MM.1S (cell line): Measurements from ENCODE around the gene CST4.

Experiments
- DNase-seq: peaks from one replicate; pipeline ENCODE4 v3.0.0-alpha.2; 2015
- H2AFZ ChIP-seq: fragments of 300-600 bp; sonication (generic); 2 replicates; pipeline ENCODE4 v1.6.0; 2016; ENCODE audit warnings: antibody characterized with exemption, low read length
- H3F3A ChIP-seq: fragments of 300-600 bp; sonication (generic); 2 replicates; pipeline ENCODE4 v1.6.1; 2016; ENCODE audit warnings: mild to moderate bottlenecking, antibody characterized with exemption, low read length, moderate library complexity, mixed read lengths; ENCODE audit not compliant: insufficient read depth
- H3K27ac ChIP-seq: fragments of 300-600 bp; sonication (generic); 2 replicates; pipeline ENCODE4 v1.5.1; 2016; ENCODE audit warnings: mild to moderate bottlenecking, low read length
- H3K27me3 ChIP-seq: fragments of 300-600 bp; sonication (generic); replicated peaks from 2 replicates; pipeline ENCODE4 v1.6.0; 2016; ENCODE audit warnings: low read length; ENCODE audit not compliant: insufficient read depth
- H3K36me3 ChIP-seq: fragments of 300-600 bp; sonication (generic); replicated peaks from 2 replicates; pipeline ENCODE4 v1.6.1; 2016; ENCODE audit warnings: mild to moderate bottlenecking, low read length, mixed read lengths; ENCODE audit not compliant: insufficient read depth
- H3K4me1 ChIP-seq: fragments of 300-600 bp; sonication (generic); 2 replicates; pipeline ENCODE4 v1.6.1; 2016; ENCODE audit warnings: low read length, mixed read lengths
- H3K4me2 ChIP-seq: fragments of 300-600 bp; sonication (generic); 2 replicates; pipeline ENCODE4 v1.6.0; 2016; ENCODE audit warnings: low read depth, low read length
- H3K4me3 ChIP-seq: fragments of 300-600 bp; sonication (generic); 2 replicates; pipeline ENCODE4 v1.5.1; 2016; ENCODE audit warnings: low read length, mixed read lengths
- H3K79me2 ChIP-seq: fragments of 300-600 bp; sonication (generic); 2 replicates; pipeline ENCODE4 v1.6.1; 2016; ENCODE audit warnings: mixed run types, low read length, mixed read lengths
- H3K9ac ChIP-seq: fragments of 300-600 bp; sonication (generic); 2 replicates; pipeline ENCODE4 v1.6.1; 2016; ENCODE audit warnings: low read length, mixed read lengths
- H3K9me2 ChIP-seq: fragments of 300-600 bp; sonication (generic); replicated peaks from 2 replicates; pipeline ENCODE4 v1.6.1; 2016; ENCODE audit warnings: mild to moderate bottlenecking, low read length, mixed read lengths; ENCODE audit not compliant: insufficient read depth
- H3K9me3 ChIP-seq: fragments of 300-600 bp; sonication (generic); replicated peaks from 2 replicates; pipeline ENCODE4 v1.6.1; 2016; ENCODE audit warnings: mild to moderate bottlenecking, low read length, mixed read lengths; ENCODE audit not compliant: insufficient read depth
- H4K20me1 ChIP-seq: fragments of 300-600 bp; sonication (generic); 2 replicates; pipeline ENCODE4 v1.6.1; 2016; ENCODE audit warnings: mild to moderate bottlenecking, low read length, moderate library complexity, mixed read lengths; ENCODE audit not compliant: insufficient read depth
- CTCF ChIP-seq: fragments of 300-600 bp; sonication (generic); IDR thresholded peaks from 2 replicates; pipeline ENCODE4 v1.5.1; 2016; ENCODE audit warnings: antibody characterized with exemption, low read length, mixed read lengths
- EZH2 ChIP-seq: fragments of 300-600 bp; sonication (generic); optimal IDR thresholded peaks from 2 replicates; pipeline ENCODE3; 2017; ENCODE audit warnings: low read depth, mild to moderate bottlenecking, antibody characterized with exemption, low read length, mixed read lengths
- EZH2phosphoT487 ChIP-seq: fragments of 300-600 bp; sonication (generic); IDR thresholded peaks from 2 replicates; pipeline ENCODE4 v1.6.1; 2018; ENCODE audit warnings: antibody characterized with exemption, low read length

Gene CST4

GRCh38 chr20:23653400-23653938 is 35.4 kb downstream of the CST4 start:
- no peak overlapping the region for H2AFZ ChIP-seq
- H3K27me3 ChIP-seq = no peaks in the 10 kb centered on the region
- no peaks in the 10 kb centered on the region for H3K4me1 ChIP-seq
- H3K4me2 ChIP-seq = no peak overlapping the region
- no peaks in the 10 kb centered on the region for H3K9me2 ChIP-seq
- no peaks in the 10 kb centered on the region for H3F3A ChIP-seq
- H3K4me3 ChIP-seq = no peak overlapping the region
- H3K36me3 ChIP-seq = no peaks in the 10 kb centered on the region
- no peak overlapping the region for H3K9ac ChIP-seq
- TF ChIP-seq EZH2phosphoT487 (no peak), CTCF (no peak), EZH2 (no peak)
- H4K20me1 ChIP-seq = no peaks in the 10 kb centered on the region
- no peak for DNase-seq
- H3K27ac ChIP-seq = no peak overlapping the region
- no peaks in the 10 kb centered on the region for H3K9me3 ChIP-seq
- H3K79me2 ChIP-seq = no peaks in the 10 kb centered on the region

- Histone ChIP-seq H3K4me2 (no peak overlapping the region), H3K36me3 (no peaks in the 10 kb centered on the region), H3K79me2 (no peaks in the 10 kb centered on the region), H3F3A (no peaks in the 10 kb centered on the region), H4K20me1 (no peaks in the 10 kb centered on the region), H3K9me2 (no peaks in the 10 kb centered on the region), H2AFZ (no peak overlapping the region), H3K27ac (no peak overlapping the region), H3K9ac (no peak overlapping the region), H3K4me3 (no peak overlapping the region), H3K4me1 (no peaks in the 10 kb centered on the region), H3K9me3 (no peaks in the 10 kb centered on the region), H3K27me3 (no peaks in the 10 kb centered on the region)
- DNase-seq = no peak
- TF ChIP-seq EZH2phosphoT487 = no peak
- no peak for TF ChIP-seq EZH2
- no peak for TF ChIP-seq CTCF
Observed at GRCh38 chr20:23652926-23653325, 35.9 kb downstream of the CST4 start.

GRCh38 chr20:23652371-23652770 is 36.5 kb downstream of the CST4 start:
- Histone ChIP-seq H3K9ac (no peak overlapping the region), H3K4me3 (no peak overlapping the region), H3F3A (no peaks in the 10 kb centered on the region), H3K36me3 (no peaks in the 10 kb centered on the region), H3K27me3 (no peaks in the 10 kb centered on the region), H3K27ac (no peak overlapping the region), H3K4me1 (no peaks in the 10 kb centered on the region), H3K9me3 (no peaks in the 10 kb centered on the region), H4K20me1 (no peaks in the 10 kb centered on the region), H3K4me2 (no peak overlapping the region), H3K9me2 (no peaks in the 10 kb centered on the region), H2AFZ (no peak overlapping the region), H3K79me2 (no peaks in the 10 kb centered on the region)
- TF ChIP-seq EZH2 (no peak), CTCF (no peak), EZH2phosphoT487 (no peak)
- DNase-seq = no peak
